DOHH2 (cell line): ENCODE measurements around the gene EGLN2.
"Not testable (repeated sequence)": the region's sequence is repeated elsewhere in the genome, so short reads cannot be mapped to it uniquely, and the experiment has no call there.

Experiments used
- H3F3A ChIP-seq: fragments of 200-600 bp; sonication (generic), shearing (Covaris generic); 2 replicates; pipeline ENCODE4 v1.6.0; 2016; ENCODE audit warnings: antibody characterized with exemption, mild to moderate bottlenecking; ENCODE audit not compliant: control insufficient read depth, insufficient read depth
- H3K27ac ChIP-seq: fragments of 200-600 bp; sonication (generic); 2 replicates; pipeline ENCODE4 v1.5.1; 2014; ENCODE audit warnings: low read depth, mild to moderate bottlenecking, low read length, moderate library complexity
- H3K27me3 ChIP-seq: fragments of 200-600 bp; sonication (generic); 2 replicates; pipeline ENCODE4 v1.6.1; 2014; ENCODE audit warnings: mild to moderate bottlenecking, low read length, mixed read lengths; ENCODE audit not compliant: control insufficient read depth
- H3K36me3 ChIP-seq: fragments of 200-600 bp; sonication (generic); 2 replicates; pipeline ENCODE4 v1.6.1; 2014; ENCODE audit warnings: mild to moderate bottlenecking, low read length, moderate library complexity, mixed read lengths; ENCODE audit not compliant: control insufficient read depth
- H3K4me1 ChIP-seq: fragments of 200-600 bp; sonication (generic); 2 replicates; pipeline ENCODE4 v1.6.1; 2014; ENCODE audit warnings: mild to moderate bottlenecking, low read length, mixed read lengths; ENCODE audit not compliant: control insufficient read depth
- H3K4me2 ChIP-seq: fragments of 200-600 bp; sonication (generic); 2 replicates; pipeline ENCODE4 v1.6.0; 2014; ENCODE audit warnings: mild to moderate bottlenecking, low read length, moderate library complexity
- H3K4me3 ChIP-seq: fragments of 200-600 bp; sonication (generic); 2 replicates; pipeline ENCODE4 v1.5.1; 2014; ENCODE audit warnings: mild to moderate bottlenecking, low read length, mixed read lengths
- H3K79me2 ChIP-seq: fragments of 200-600 bp; sonication (generic); 2 replicates; pipeline ENCODE4 v1.6.1; 2014; ENCODE audit warnings: mild to moderate bottlenecking, low read length, mixed read lengths; ENCODE audit not compliant: control insufficient read depth
- H3K9me2 ChIP-seq: fragments of 200-600 bp; sonication (generic); replicated peaks from 2 replicates; pipeline ENCODE4 v1.6.1; 2014; ENCODE audit warnings: mild to moderate bottlenecking, low read length, mixed read lengths; ENCODE audit not compliant: control insufficient read depth
- H3K9me3 ChIP-seq: fragments of 200-600 bp; sonication (generic); 2 replicates; pipeline ENCODE4 v1.6.1; 2014; ENCODE audit warnings: antibody characterized with exemption, low read length, mixed read lengths; ENCODE audit not compliant: control insufficient read depth, insufficient read depth
- H4K20me1 ChIP-seq: fragments of 200-600 bp; sonication (generic); 2 replicates; pipeline ENCODE4 v1.6.0; 2014; ENCODE audit warnings: low read depth, mild to moderate bottlenecking, antibody characterized with exemption, low read length, moderate library complexity; ENCODE audit not compliant: control insufficient read depth, insufficient read depth
- CTCF ChIP-seq: fragments of 200-600 bp; sonication (generic); IDR thresholded peaks from one replicate; pipeline ENCODE4 v1.5.1; 2014; ENCODE audit warnings: antibody characterized with exemption, mild to moderate bottlenecking, low read depth, low read length; ENCODE audit not compliant: poor library complexity, severe bottlenecking
- EZH2phosphoT487 ChIP-seq: fragments of 200-600 bp; sonication (generic); IDR thresholded peaks from 2 replicates; pipeline ENCODE4 v1.6.1; 2017; ENCODE audit warnings: borderline replicate concordance, mild to moderate bottlenecking, antibody characterized with exemption, low read length, moderate library complexity, mixed read lengths

EGLN2 gene

GRCh38 chr19:40808021-40808325 is 9.0 kb downstream of the EGLN2 start:
- Histone ChIP-seq H3K4me3 (no peak overlapping the region), H3K36me3 (peaks cover 67% of the 10 kb centered on the region), H3K4me2 (no peak overlapping the region), H4K20me1 (peaks cover 36% of the 10 kb centered on the region; the same call in 1 of the 2 replicates), H3F3A (peaks cover 8% of the 10 kb centered on the region), H3K27ac (no peak overlapping the region), H3K27me3 (peaks cover 12% of the 10 kb centered on the region), H3K79me2 (peaks cover 52% of the 10 kb centered on the region), H3K4me1 (peaks cover 59% of the 10 kb centered on the region), H3K9me3 (no peaks in the 10 kb centered on the region), H3K9me2 (no peaks in the 10 kb centered on the region)
- TF ChIP-seq CTCF (no peak), EZH2phosphoT487 (no peak)

GRCh38 chr19:40808497-40808896 is 9.5 kb downstream of the EGLN2 start:
- H4K20me1 ChIP-seq: peaks cover 30% of the 10 kb centered on the region; the same call in 1 of the 2 replicates
- peaks cover 61% of the 10 kb centered on the region for H3K36me3 ChIP-seq
- H3K4me1 ChIP-seq: peaks cover 53% of the 10 kb centered on the region
- H3K9me2 ChIP-seq: no peaks in the 10 kb centered on the region
- peaks cover 12% of the 10 kb centered on the region for H3K27me3 ChIP-seq
- no peak overlapping the region for H3K27ac ChIP-seq
- no peak for TF ChIP-seq EZH2phosphoT487
- H3F3A ChIP-seq: peaks cover 7% of the 10 kb centered on the region
- H3K4me2 ChIP-seq: no peak overlapping the region
- no peak overlapping the region for H3K4me3 ChIP-seq
- no peaks in the 10 kb centered on the region for H3K9me3 ChIP-seq
- H3K79me2 ChIP-seq: peaks cover 47% of the 10 kb centered on the region

DNA sequence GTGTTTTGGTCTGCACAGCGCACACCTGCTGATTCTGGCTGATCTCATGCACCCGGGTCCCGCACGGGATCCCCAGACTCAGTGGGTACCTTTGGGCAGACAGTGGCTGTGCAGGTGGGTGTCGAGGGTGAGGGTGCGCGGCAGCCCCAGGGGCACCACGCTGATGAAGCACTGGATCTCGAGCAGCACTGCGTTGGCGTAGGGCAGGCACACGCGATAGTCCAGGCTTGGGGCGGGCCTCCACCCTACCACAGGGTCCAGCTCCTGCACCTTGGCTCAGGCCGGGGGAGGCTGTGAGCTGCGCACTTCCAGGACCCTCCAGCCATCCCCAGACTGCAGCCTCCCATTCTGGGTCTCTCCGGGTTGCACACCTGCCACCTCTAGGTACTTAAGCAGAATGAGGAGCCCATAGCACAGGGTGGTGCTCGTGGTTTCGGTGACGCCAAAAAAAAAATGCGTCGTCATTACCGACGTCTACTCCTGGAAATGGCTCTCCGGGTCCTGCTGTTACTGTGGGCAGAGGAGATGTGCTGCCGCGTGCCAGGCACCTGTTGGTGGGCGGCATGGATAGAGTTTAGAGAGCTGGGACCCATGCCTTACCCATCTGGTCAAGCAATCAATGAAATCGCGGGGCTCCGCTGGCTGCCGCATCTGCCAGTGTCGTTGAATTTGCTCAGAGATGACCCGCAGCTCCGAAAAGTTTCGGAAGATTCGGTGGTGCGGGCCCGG is 10.5 kb downstream of the EGLN2 start:
- peaks cover 17% of the 10 kb centered on the region for H3K27me3 ChIP-seq
- H3K9me2 ChIP-seq: no peaks in the 10 kb centered on the region
- H3K4me3 ChIP-seq: no peak overlapping the region
- peaks cover 5% of the 10 kb centered on the region for H3F3A ChIP-seq
- peaks cover 37% of the 10 kb centered on the region for H3K79me2 ChIP-seq
- peaks cover 29% of the 10 kb centered on the region; the same call in 1 of the 2 replicates for H4K20me1 ChIP-seq
- no peaks in the 10 kb centered on the region for H3K9me3 ChIP-seq
- no peak overlapping the region for H3K4me2 ChIP-seq
- H3K27ac ChIP-seq: no peak overlapping the region
- H3K4me1 ChIP-seq: peaks cover 43% of the 10 kb centered on the region
- peaks cover 54% of the 10 kb centered on the region for H3K36me3 ChIP-seq
- TF ChIP-seq CTCF: no peak
- no peak for TF ChIP-seq EZH2phosphoT487

DNA sequence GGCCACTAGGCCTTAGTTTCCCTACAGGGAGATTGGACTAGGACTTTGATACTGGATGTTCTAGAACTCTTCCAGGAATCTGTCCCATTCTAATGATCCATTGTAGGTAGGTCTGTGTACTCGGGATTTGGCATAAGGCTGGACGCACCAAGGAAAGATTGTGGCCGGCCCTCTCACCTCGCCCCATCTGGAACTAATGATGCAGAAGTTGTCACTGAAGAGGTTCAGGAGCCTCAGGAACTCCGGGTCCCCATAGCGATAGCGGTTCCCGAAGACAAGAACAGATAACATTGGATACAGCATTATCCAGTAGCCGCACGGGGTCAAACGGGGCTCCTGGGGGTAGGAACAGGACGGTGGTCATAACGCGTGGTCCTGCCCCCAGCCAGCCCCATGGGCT is 11.2 kb downstream of the EGLN2 start:
- no peak overlapping the region for H3K4me3 ChIP-seq
- H3K36me3 ChIP-seq: peaks cover 48% of the 10 kb centered on the region
- peaks cover 3% of the 10 kb centered on the region for H3F3A ChIP-seq
- peaks cover 30% of the 10 kb centered on the region for H3K79me2 ChIP-seq
- peaks cover 19% of the 10 kb centered on the region for H3K27me3 ChIP-seq
- peaks cover 37% of the 10 kb centered on the region for H3K4me1 ChIP-seq
- H4K20me1 ChIP-seq: peaks cover 23% of the 10 kb centered on the region; the same call in 1 of the 2 replicates
- H3K4me2 ChIP-seq: no peak overlapping the region
- no peaks in the 10 kb centered on the region for H3K9me3 ChIP-seq
- no peak overlapping the region for H3K27ac ChIP-seq
- TF ChIP-seq CTCF: no peak
- no peaks in the 10 kb centered on the region for H3K9me2 ChIP-seq

GRCh38 chr19:40810649-40811408 is 11.8 kb downstream of the EGLN2 start:
- Histone ChIP-seq H3K79me2 (peaks cover 23% of the 10 kb centered on the region), H3K36me3 (peaks cover 41% of the 10 kb centered on the region), H3K4me3 (peak overlapping the region; percentile 68), H3K27me3 (peaks cover 21% of the 10 kb centered on the region), H3K4me2 (peak overlapping the region; percentile 72), H3K4me1 (peaks cover 30% of the 10 kb centered on the region), H4K20me1 (peaks cover 18% of the 10 kb centered on the region; the same call in 1 of the 2 replicates)
- H3F3A ChIP-seq, H3K27ac ChIP-seq, H3K9me3 ChIP-seq, H3K9me2 ChIP-seq: not testable (repeated sequence)
